Inferior parietal cortex (tissue), 1 donor: ENCODE measurements around the gene NT5DC2.

ENCODE experiments used
- DNase-seq: peaks from one replicate; pipeline ENCODE4 v3.0.0-alpha.2; 2016; ENCODE audit errors: extremely low spot score

The NT5DC2 gene

GRCh38 chr3:52511509-52511908 lies 22.1 kb downstream of the NT5DC2 start:
- DNase-seq = no peak

DNA sequence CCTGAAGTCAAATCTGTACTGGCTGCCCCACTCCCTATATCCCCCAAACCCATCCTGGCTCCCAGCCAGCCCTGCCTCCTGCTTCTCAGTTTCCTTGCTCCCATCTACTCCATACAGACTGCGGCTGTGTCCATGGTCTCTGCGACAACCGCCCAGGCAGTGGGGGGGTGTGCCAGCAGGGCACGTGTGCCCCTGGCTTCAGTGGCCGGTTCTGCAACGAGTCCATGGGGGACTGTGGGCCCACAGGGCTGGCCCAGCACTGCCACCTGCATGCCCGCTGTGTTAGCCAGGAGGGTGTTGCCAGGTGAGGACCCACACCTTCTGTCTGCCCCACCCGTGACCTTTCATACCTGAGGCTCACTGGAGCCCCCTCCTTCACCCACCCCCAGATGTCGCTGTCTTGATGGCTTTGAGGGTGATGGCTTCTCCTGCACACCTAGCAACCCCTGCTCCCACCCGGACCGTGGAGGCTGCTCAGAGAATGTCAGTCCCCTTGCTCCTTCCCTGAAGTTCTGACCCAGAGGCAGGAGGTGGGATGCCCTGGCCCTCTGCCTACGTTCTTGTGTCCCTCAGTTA lies 23.8 kb downstream of the NT5DC2 start:
- DNase-seq = no peak

- no peak for DNase-seq
Measured at GRCh38 chr3:52507359-52507758, 26.3 kb downstream of the NT5DC2 start.

DNA sequence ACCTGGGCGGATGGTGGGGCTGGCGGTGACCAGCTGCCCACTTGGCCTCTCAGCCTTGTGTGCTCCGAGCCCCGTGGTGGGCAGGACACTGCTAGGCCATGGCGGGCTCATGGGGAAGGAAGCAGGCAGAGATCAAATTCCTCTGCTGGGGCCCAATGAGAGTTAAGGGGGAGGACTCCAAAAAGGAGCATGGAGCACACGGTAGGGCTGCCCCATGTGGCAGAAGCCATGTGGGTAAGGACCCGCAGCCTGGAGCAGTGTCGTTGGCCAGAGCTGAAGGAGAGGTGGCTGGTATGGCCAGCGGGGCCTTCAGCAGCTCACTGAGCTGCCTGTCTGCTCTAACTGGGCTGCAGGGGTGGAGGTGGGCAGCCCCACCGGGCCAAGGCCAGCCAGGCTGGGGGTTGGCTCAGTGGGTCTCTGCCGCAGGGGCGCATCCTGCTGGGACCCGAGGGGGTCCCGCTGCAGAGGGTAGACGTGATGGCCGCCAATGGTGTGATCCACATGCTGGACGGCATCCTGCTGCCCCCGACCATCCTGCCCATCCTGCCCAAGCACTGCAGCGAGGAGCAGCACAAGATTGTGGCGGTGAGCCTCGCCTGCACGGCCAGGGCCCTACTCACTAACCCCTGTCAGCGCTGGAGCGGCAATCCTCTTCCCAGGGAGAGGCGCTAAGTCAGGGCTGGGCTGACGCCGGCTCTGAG lies 27.2 kb downstream of the NT5DC2 start:
- no peak for DNase-seq

- no peak for DNase-seq
Measured at GRCh38 chr3:52504977-52505376, 28.7 kb downstream of the NT5DC2 start.

DNA sequence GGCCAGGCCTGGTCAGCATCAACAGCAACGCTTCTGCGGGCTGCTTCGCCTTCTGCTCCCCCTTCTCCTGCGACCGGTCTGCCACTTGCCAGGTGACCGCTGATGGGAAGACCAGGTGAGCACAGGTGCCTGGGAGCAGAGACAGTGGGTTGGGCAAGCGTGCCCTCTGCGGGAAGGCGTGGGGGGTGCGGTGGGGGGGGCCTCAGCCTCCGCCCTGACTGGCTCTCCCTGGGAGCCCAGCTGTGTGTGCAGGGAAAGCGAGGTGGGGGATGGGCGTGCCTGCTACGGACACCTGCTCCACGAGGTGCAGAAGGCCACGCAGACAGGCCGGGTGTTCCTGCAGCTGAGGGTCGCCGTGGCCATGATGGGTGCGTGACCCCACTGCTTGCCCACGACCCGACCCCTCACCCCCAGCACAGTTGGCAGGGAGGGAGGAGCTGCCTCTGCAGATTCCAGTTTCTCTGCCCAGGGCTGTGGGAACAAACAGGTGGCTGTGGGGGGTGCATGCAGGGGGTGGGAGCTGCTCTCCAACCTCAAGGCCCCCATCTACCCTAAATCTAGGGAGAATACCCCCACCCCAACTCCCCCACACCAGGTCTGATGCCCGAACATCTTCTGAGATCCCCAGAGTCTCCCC lies 29.8 kb downstream of the NT5DC2 start:
- no peak for DNase-seq

DNA sequence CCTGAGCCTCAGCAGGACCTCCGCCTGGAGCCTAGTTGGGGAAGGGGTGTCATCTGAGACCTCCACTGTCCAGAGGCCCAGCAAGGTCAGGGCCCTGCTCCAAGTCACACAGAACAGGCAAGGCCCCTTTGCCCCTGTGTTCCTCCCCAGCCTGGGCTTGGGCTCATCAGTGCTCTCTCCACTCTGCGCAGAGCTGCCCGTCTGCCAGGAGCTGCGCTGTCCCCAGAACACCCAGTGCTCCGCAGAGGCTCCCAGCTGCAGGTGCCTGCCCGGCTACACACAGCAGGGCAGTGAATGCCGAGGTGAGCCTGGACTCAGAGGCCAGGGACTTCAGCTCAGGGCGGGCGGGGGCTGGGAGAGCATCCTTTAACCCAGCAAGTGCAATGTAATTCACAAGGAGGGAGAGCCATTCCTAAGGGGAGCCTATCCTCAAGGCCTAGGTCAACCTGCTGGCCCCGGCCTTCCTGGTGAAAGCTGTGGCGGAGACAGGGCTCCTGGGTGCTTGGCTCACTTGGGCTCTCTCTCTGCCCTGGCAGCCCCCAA lies 30.8 kb downstream of the NT5DC2 start:
- DNase-seq = no peak

DNA sequence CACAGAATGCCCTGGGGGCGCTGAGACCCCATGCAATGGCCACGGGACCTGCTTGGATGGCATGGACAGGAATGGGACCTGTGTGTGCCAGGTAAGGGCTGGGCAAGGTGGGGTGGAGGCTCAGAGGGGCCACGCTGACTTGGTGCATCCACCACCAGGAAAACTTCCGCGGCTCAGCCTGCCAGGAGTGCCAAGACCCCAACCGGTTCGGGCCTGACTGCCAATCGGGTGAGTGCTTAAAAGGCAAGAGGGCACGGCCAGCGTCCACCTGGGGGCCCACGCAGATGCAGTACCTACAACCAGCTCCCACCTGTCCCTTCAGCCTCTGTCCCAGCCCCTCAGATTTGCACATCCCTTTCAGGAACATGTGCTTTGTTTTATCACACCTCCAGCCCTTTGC lies 31.7 kb downstream of the NT5DC2 start:
- DNase-seq = no peak

DNA sequence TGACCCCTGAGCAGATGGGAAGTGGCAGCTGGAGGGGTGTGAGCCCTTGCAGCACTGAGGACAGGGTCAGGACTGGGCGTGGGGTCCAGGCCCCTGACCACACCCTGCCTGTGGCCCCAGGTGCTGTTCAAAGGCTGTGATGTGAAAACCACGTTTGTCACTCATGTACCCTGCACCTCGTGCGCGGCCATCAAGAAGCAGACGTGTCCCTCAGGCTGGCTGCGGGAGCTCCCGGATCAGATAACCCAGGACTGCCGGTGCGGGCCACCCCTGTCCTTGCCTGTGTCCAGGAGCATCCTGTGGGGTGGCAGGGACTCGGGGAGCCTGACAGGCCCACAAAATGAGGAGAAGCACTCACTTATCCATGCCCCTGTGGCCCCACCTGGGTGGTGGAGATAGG lies 32.6 kb downstream of the NT5DC2 start:
- DNase-seq = no peak

DNA sequence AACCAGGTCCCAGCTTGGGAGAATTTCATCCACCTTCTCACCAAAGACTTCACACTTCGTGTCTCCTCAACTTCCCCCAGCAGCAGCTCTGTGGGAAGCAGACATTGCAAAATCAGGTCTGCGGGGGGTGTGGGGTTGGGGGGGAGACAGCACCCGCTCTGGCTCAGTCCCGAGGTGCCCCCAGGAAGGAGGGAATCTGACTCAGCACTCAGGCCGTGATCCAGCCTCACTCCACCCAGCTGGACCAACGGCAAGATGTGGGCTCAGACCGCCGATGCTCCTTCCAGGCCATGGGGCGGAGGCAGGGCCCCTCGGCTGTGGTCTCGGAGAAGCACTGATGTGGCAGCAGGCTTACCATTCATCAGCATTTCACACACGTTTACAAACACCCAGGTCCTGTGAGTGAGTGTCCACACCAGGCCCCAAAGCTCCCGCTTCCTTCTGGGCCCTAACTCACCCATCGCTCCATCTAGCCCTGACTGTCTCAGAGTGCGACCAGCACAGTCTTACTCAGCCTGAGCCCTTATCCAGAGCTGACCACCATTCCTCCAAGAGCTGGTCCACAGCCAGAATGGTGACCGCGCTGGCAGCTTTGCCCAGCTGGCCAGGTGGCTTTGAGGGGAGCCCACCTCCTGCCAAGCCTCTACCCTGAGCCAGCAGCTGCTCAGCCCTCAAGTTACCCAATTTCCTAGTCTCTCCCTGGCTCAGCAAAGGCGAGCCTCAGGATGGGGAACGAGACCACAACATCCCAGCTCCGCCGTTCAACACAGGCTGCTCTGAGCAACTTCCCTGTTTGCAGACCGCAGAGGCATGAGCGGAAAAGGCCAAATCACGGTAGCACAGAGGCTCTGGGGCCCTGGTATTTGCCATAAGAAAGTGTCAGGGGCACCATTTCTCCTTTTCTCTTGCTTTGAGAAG lies 35.3 kb downstream of the NT5DC2 start:
- no peak for DNase-seq

GRCh38 chr3:52495777-52496602 lies 37.7 kb downstream of the NT5DC2 start:
- no peak for DNase-seq

DNA sequence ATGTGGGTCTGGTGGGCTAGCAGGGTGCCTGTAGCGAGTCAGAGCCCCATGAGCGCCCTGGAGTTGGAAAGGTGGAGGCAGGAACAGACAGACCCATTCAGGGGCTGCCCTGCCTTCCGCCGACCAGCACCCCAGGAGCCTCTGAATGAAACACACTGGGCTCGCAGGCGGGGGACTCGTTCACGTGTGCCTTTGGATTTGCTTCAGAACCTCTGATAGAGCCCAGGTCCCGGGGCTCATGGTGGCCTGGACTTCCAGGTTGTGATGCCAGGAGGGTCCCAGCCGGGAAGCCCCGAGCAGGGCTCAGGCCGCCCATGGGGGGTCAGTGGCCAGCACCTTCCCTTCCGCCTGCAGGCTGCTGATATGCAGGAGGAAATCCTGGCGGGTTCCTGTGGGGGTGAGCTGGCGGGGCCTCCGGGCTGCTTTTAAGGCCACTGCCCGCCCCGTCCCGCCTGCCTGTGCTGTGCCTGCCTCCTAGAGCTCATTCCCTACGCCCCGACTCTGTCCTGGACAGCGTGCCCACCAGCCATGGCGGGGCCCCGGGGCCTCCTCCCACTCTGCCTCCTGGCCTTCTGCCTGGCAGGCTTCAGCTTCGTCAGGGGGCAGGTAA lies 38.7 kb downstream of the NT5DC2 start, which contains the start of gene STAB1:
TSS of gene STAB1 (plus strand) at position 453 of the 610 bp plus-strand sequence. CDS start at position 529, 76 bp downstream.
- no peak for DNase-seq

DNA sequence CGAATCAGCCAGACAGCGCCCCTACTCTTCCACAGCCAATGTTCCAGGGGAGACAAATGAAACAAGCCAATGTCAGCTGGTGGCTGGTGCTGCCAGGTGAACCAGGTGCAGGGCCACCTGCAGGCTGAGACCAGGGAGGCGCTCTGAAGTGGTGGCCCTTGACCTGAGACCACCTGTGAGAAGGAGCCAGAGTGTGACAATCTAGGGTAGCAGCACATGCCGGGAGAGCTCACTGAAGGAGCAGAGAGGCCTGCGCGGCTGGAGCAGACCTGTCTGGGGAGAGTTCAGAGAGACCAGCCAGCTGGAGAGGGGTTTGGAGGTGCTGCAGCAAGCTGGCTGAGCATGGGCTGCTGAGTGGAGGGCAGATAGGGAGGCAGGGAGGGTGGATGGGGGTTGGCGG lies 39.2 kb downstream of the NT5DC2 start:
- no peak for DNase-seq

DNA sequence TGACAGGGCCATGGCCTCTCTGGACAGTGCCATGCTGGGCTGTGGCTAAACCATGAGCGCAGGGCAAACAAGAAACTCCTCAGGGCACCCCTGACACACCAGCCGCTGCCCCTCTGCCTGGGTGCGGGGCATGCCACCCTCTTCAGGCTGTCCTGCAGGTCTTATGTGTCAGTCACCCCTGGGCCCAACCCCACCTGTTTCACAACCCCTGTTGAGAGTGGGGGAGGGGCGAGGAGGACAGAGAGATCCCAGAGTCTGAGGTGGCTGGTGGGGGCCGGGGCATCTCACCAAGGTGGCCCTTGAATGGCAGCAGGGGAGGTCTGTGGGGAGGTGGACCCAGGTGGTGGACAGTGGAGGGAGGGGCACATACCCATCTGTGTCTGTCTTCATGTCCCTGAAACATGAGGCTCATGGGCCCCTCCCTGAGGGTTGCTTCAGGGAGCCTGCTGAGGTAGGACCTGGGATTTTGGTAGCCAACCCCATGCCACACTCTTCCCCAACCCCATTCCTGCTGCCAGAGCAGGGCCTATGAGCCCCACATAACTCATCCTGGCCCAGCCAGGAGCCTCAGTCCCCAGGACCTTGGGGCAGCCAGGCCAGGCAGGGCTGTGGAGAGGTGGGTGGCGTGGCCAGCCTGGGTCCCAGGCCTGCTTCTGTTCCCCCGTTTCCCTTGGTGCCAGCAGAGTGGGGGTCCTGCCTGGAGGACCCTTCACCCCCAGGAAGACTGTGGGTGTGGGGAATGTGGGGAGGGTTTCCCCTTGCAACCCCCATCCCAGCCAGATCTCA lies 40.2 kb downstream of the NT5DC2 start:
- DNase-seq = no peak

DNA sequence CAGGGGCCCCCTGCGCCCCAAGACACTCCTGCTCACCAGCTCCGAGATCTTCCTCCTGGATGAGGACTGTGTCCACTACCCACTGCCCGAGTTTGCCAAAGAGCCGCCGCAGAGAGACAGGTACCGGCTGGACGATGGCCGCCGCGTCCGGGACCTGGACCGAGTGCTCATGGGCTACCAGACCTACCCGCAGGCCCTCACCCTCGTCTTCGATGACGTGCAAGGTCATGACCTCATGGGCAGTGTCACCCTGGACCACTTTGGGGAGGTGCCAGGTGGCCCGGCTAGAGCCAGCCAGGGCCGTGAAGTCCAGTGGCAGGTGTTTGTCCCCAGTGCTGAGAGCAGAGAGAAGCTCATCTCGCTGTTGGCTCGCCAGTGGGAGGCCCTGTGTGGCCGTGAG lies 41.6 kb downstream of the NT5DC2 start:
- DNase-seq = no peak

- no peak for DNase-seq
Measured at GRCh38 chr3:52490939-52491526, 42.6 kb downstream of the NT5DC2 start.

DNA sequence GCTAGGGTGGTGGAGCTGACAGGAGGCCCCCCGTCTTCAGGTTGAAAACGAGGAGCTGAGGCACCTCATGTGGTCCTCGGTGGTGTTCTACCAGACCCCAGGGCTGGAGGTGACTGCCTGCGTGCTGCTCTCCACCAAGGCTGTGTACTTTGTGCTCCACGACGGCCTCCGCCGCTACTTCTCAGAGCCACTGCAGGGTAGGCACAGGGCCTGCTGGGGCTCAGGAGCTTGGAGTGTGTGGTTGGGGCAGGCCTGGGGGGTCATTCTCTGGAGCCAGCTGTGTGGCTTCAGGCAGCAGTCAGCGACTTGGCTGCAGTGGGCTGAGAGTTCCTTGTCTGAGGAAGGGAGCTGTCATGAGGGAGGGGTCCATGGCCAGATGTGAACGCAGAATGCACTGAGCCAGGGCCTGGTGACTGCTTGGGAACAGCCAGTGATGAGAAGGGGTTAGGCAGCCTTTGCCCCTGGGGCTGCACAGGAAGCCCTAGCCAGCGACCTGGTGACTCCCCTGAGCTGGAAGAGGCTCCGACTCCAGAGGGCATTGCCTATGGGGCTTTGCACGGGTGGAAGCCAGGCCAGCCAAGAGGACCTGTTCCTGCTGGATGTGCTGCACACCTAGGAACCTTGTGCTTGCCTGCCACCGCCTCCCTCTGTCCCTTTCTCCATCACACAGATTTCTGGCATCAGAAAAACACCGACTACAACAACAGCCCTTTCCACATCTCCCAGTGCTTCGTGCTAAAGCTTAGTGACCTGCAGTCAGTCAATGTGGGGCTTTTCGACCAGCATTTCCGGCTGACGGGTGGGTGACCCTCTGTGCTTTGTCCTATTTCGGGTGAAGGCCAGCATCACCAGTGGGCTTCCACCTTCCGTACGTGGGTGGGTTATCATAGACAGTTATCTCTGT lies 43.4 kb downstream of the NT5DC2 start:
- DNase-seq = no peak

- DNase-seq = no peak
Measured at GRCh38 chr3:52489453-52489852, 44.2 kb downstream of the NT5DC2 start.
